Right lobe of liver (tissue), 6 donors: ENCODE results near the gene CEBPZOS. TPM values are rescaled to one million over a fixed set of nuclear protein-coding genes. Genes with fewer than 3 reads are reported as not detected.

Experiments used
- ATAC-seq, 4 donors: fragments of 200-7000 bp; cut with Tn5 transposase; one replicate each; pipeline ENCODE4 v1.9.1; 2020; ENCODE audit warnings: mild to moderate bottlenecking in 4 of 4, moderate library complexity in 4 of 4
- DNase-seq, 3 donors: peaks; one replicate each; pipeline ENCODE4 v3.0.0-alpha.2; 2020
- H3K27ac ChIP-seq, 3 donors: fragments of 200-600 bp; one replicate each; pipeline ENCODE4 v1.8.0; 2022
- H3K27me3 ChIP-seq, 2 donors: fragments of 200-600 bp; one replicate each; pipeline ENCODE4 v1.8.0; 2022
- H3K36me3 ChIP-seq, 4 donors: fragments of 200-600 bp; sonication (generic) in 1 of 4; one replicate each; pipeline versions ENCODE4 v1.5.1 to v1.8.0; 2017 to 2022; ENCODE audit warnings: control low read depth in 1 of 4
- H3K4me1 ChIP-seq, 4 donors: fragments of 200-600 bp; sonication (generic) in 1 of 4; one replicate each; pipeline versions ENCODE4 v1.5.1 to v1.8.0; 2017 to 2022; ENCODE audit warnings: control low read depth in 1 of 4
- H3K4me3 ChIP-seq, 3 donors: fragments of 200-600 bp; one replicate each; pipeline ENCODE4 v1.8.0; 2022
- H3K9me3 ChIP-seq, 4 donors: fragments of 200-600 bp; sonication (generic) in 1 of 4; one replicate each; pipeline versions ENCODE4 v1.5.1 to v1.8.0; 2017 to 2022; ENCODE audit warnings: control low read depth in 1 of 4
- POLR2A ChIP-seq: fragments of 450-650 bp; IDR thresholded peaks from one replicate; pipeline ENCODE4 v1.6.1; 2017; ENCODE audit warnings: antibody characterized with exemption, mild to moderate bottlenecking
- WGBS: methylation state at CpG from one replicate; pipeline ENCODE4 v1.1.6; 2018; ENCODE audit warnings: low coverage, low lambda C conversion rate; ENCODE audit not compliant: insufficient coverage; ENCODE audit errors: missing lambda C conversion rate; 5-methylcytosine and 5-hydroxymethylcytosine counted together
- intact Hi-C, 2 donors: fragments of 100-400 bp; cut with DNase I; formaldehyde crosslinking; loops; one replicate each; pipeline versions ENCODE4 v1.11.2 to v1.14.1; 2022
- total RNA-seq, 6 experiments: library from RNA; depleted of rRNA in 2 of 6; stranded (reverse); fragments of >200 nt in 2 of 6; fragmentation: NEBNext Ultra II Directional in 3 of 6; extraction: Animal tissue kit (Norgen Biotek cat#: 25700) in 3 of 6; gene quantifications; one replicate each; pipeline versions ENCODE4 v1.1.0 to v1.2.4, GENCODE V29; 2016 to 2023
- TF ChIP-seq, protein P1 (sequence below), 4 donors: fragments of 200-600 bp in 3 of 4; fragments of 450-650 bp in 1 of 4; IDR thresholded peaks; one replicate each; pipeline versions ENCODE4 v1.5.1 to v1.8.0; 2016 to 2022; ENCODE audit warnings: antibody characterized with exemption in 4 of 4, mild to moderate bottlenecking in 2 of 4
- donor health status: DM: no; HTN: yes; CAD: no.
- donor health status: DM: no; HTN: no; CAD: no.
- donor health status: DM: no; HTN: no; CAD: no.
- donor health status: DM: no; HTN: yes; CAD: no.
- donor health status: DM: no; HTN: yes; CAD: no.

The CEBPZOS gene
- total RNA-seq, 6 experiments from 2014 or later: 10.7 to 26.6 (median 18.1) TPM

DNA sequence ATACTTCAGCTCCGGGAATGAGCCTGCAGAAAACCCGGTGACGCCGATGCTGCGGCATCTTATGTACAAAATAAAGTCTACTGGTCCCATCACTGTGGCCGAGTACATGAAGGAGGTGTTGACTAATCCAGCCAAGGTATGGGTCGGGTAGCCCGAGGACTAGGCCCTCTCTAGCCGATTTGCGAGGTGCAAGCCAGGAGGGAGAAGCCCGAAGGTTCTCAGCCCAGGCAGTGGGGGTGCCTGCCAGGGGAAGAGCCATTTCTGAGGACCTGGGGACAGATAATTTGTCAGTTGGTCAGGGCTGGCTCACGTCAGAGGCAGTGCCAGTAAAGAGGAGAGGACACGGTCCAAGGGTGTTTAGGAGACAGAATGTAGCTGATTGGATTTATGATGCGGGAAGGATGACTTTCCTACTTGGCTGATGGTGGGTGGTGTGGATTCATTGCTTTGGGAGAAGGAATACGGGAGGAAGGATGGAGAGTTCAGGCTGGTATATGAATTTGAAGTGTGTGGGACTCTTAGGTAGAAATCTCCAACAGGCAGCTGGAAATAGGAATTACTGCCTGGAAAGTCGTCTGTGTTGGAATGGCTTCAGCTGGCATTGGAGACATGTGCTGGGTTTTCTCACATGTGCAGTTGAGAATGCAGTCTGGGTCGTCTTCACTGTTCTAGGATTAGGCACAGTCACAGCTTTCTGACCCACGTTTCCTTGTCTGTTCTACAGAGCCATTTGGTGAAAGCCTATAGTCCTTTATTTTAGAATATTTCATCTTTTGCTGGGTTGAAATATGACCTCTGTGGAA lies 36.0 kb downstream of the CEBPZOS start:
- Histone ChIP-seq H3K27ac (peak overlapping the region; percentile 58 to 90 (median 76)), H3K36me3 (peaks cover 0 to 20% (median 5%) of the 10 kb centered on the region in 4 donors), H3K27me3 (no peaks in the 10 kb centered on the region), H3K9me3 (no peaks in the 10 kb centered on the region), H3K4me1 (peaks cover 0 to 18% (median 5%) of the 10 kb centered on the region in 4 donors), H3K4me3 (peak overlapping the region; percentile 70 to 86 (median 73))
- TF ChIP-seq, protein P1, sequence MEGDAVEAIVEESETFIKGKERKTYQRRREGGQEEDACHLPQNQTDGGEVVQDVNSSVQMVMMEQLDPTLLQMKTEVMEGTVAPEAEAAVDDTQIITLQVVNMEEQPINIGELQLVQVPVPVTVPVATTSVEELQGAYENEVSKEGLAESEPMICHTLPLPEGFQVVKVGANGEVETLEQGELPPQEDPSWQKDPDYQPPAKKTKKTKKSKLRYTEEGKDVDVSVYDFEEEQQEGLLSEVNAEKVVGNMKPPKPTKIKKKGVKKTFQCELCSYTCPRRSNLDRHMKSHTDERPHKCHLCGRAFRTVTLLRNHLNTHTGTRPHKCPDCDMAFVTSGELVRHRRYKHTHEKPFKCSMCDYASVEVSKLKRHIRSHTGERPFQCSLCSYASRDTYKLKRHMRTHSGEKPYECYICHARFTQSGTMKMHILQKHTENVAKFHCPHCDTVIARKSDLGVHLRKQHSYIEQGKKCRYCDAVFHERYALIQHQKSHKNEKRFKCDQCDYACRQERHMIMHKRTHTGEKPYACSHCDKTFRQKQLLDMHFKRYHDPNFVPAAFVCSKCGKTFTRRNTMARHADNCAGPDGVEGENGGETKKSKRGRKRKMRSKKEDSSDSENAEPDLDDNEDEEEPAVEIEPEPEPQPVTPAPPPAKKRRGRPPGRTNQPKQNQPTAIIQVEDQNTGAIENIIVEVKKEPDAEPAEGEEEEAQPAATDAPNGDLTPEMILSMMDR (IDR thresholded peaks at IDR 0.05): no peak
- TF ChIP-seq POLR2A: no peak
- intact Hi-C loops: no loop called here
- 9% methylated on average over 13 of the region's 18 CpGs for WGBS
- peak in 1 of 3 donors; percentile 25 for DNase-seq
- peak; percentile 29 to 37 (median 34) for ATAC-seq

DNA sequence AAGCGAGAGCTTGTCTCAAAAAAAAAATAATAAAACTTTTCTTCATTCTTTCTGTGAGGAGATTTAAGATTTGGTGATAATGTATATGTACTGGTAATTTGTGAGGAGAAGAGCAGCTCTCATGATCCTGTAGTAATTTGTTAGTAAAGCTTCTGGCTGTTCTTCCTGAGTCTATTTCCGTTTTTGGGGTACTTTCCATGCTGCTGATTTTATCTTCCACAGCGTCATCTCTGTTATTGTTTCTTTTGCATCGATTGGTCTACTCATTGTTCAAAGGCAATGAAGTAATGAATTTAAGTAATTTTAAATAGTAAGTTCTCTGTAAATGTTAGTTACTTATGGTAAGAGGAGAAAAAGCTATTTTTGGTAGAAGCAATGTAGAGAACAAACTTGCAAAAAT lies 47.1 kb downstream of the CEBPZOS start:
- WGBS: 61% methylated on average over 4 of the region's 4 CpGs
- Histone ChIP-seq H3K27me3 (no peaks in the 10 kb centered on the region), H3K4me1 (no peaks in the 10 kb centered on the region), H3K36me3 (peaks cover 0 to 71% (median 13%) of the 10 kb centered on the region in 4 donors), H3K9me3 (no peaks in the 10 kb centered on the region), H3K4me3 (no peak overlapping the region), H3K27ac (no peak overlapping the region)
- ATAC-seq (no peak), DNase-seq (no peak)
- TF ChIP-seq, protein P1 (IDR thresholded peaks at IDR 0.05): no peak
- TF ChIP-seq POLR2A: no peak
- intact Hi-C loops: no loop called here

DNA sequence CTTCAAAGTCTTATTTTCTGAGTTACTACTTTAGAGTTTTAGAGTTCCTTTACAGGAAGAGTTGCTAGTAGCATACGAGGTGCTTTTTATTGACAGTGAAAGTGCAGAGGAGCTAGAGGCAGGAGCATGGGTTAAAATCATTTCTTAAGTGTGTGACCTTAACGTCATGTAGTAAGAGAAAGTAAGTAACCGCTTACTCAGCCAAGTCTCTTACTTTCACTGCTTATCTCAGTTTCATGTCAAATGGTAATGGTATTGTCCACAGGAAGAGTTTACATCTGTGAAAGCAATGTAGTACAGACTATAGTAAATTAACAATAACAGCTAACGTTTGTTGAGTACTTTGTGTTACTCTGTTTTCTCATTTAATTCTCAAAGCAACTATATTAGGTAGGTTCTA lies 47.7 kb downstream of the CEBPZOS start:
- H3K9me3 ChIP-seq: no peaks in the 10 kb centered on the region
- ATAC-seq (no peak), DNase-seq (no peak)
- no peak overlapping the region for H3K4me3 ChIP-seq
- H3K27me3 ChIP-seq: no peaks in the 10 kb centered on the region
- H3K27ac ChIP-seq: no peak overlapping the region
- intact Hi-C loops: no loop called here
- peaks cover 0 to 74% (median 13%) of the 10 kb centered on the region in 4 donors for H3K36me3 ChIP-seq
- 60% methylated on average over 4 of the region's 4 CpGs for WGBS
- TF ChIP-seq POLR2A: no peak
- TF ChIP-seq, protein P1 (IDR thresholded peaks at IDR 0.05): no peak
- no peaks in the 10 kb centered on the region for H3K4me1 ChIP-seq

DNA sequence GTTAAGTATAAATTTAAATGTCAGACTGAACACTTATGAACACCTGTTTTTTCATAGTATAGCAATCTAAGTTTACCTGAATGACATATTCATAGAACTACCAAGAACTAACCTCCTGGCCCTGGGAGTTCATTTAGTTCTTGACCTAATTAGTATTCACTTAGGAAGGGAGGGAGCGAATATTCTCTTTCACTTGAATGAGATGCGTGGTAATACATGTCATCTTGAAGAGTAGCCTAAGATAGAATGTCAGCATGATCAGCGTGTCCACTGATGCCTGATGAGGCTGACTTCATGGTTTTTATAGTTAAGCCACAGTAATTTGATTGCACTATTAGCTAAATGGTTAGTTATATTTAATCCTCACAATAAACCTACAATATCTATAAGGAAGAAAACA lies 48.5 kb downstream of the CEBPZOS start:
- DNase-seq: no peak
- intact Hi-C loops: no loop called here
- no peaks in the 10 kb centered on the region for H3K9me3 ChIP-seq
- ATAC-seq: no peak
- no peak overlapping the region for H3K4me3 ChIP-seq
- H3K27ac ChIP-seq: no peak overlapping the region
- no peak for TF ChIP-seq POLR2A
- TF ChIP-seq, protein P1 (IDR thresholded peaks at IDR 0.05): no peak
- peaks cover 0 to 70% (median 12%) of the 10 kb centered on the region in 4 donors for H3K36me3 ChIP-seq
- no peaks in the 10 kb centered on the region for H3K4me1 ChIP-seq
- 98% methylated on average over 3 of the region's 3 CpGs for WGBS
- no peaks in the 10 kb centered on the region for H3K27me3 ChIP-seq
